Inferior parietal cortex (tissue), 1 donor: ENCODE results near the gene STAC2.
"Not testable (repeated sequence)": the region's sequence is repeated elsewhere in the genome, so short reads cannot be mapped to it uniquely, and the experiment has no call there.

Experiments
- DNase-seq: peaks from one replicate; pipeline ENCODE4 v3.0.0-alpha.2; 2016; ENCODE audit errors: extremely low spot score

Gene STAC2

DNA sequence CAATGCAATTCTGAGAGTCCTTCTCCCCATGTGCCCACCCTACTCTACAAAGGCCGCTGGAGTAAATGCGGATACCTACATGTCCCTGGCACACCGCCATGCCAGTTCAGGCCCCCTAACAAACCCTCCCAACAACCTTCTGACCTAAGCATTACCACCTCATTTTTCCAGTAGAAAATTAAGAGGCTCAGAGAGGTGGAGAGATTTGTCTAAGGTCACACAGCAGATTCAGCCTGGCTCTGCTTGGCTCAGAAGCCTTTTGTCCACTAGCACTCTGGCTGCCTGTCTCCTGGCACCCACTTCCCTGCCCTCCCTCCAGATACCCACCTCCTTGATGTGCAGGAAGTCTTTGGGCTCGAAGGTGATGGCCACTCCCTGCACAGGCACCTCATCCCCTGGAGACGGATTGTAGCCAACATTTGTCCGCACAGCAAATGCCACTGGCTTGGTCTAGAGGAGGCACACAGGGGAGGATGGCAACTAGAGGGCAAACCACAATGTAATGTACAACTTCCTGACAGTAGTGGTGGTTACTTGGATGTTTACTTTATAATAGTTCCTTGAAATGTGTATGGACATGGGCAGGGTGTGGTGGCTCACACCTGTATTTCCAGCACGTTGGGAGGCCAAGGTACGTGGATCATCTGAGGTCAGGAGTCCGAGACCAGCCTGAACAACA lies 38.5 kb downstream of the STAC2 start:
- DNase-seq, result no peak

DNA sequence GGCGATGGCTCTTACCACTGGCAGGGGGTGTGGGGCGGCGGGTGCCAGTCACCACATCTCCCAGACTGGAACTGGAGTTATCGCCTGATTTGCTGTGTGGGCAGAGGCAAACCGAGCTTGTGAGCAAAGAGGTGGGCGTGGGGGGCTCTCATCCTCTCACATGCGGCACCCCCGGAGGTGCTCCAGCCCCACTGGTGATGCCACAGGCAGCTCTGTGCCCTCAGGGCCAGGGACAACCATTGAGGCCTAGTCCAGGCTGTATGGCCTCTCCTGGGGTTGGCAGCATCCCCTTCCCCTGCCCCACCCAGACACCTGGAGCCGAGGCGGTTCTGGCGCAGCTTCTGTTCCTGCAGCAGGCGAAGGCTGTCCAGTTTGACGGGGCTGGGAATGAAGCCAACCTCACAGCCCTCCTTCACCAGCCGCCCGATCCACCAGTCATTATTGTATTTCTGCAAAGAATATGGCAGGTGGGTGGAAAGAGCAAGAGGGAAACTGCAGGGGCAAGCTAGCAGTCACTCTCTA lies 39.2 kb downstream of the STAC2 start:
- no peak for DNase-seq

DNA sequence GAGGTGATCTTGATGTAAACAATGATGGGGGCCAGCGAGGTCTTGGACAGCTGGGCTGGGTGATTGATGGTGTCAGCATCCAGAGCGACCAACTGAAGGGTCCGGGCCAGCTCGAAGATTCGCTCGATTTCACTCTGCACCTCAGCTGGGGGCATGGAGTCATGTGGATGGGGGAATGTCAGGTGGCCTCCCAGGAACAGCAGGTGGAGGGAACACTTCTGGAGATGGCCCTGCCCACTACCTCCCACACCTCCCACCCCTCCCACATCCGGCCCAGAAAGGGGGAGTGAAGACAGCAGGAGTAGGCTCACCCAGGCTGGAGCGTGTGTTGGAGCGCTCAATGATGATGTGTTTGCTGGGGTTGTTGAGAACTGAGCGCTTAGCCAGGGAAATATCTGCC lies 42.0 kb downstream of the STAC2 start:
- no peak for DNase-seq

DNA sequence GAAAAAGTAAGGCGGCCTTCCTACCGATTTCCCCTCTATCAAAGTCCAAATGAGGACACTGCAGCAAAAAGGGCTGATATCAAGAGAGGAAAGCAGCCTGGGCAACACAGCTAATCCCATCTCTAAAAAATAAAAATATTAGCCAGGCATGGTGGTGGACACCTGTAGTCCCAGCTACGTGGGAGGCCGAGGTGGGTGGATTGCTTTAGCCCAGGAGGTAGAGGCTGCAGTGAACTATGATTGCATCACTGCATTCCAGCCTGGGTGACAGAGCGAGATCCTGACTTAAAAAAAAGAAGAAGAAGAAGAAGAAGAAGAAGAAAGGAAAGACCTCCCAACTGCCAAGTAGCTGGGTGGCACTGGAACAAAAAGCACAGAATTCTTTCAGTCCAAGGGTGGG lies 42.7 kb downstream of the STAC2 start:
- no peak for DNase-seq

DNA sequence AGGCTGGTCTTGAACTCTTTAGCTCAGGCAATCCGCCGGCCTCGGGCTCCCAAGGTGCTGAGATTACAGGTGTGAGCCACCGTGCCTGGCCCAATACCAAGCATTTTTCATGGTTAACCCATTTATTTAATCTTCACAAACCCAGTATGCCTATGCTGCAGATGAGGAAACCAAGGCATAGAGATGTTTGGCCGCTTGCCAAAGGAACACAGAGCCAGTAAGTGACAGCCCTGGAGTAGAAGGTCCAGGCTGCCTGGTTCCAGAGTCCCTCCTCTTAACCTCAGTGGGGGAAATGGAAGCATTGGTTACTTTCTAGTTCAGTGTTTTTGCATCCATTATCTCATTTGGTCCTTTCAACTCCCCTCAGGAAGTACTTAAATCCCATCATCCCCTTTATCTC lies 44.4 kb downstream of the STAC2 start:
- DNase-seq, result no peak

DNA sequence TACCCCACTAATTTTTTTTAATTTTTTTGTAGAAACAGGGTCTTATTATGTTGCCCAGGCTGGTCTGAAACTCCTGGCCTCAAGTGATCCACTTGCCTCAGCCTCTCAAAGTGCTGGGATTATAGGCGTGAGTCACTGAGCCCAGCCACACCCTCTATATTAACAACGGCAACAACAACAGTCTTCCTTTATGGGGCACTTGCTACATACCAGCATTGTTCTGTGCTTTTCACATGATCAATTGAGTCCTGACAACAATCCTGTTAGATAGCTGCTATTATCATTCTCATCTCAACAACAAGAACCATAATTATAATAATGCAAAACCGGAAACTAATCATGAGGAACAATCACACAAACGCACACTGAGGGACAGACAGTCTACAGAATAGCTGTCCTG lies 47.2 kb downstream of the STAC2 start:
- no peak for DNase-seq

DNA sequence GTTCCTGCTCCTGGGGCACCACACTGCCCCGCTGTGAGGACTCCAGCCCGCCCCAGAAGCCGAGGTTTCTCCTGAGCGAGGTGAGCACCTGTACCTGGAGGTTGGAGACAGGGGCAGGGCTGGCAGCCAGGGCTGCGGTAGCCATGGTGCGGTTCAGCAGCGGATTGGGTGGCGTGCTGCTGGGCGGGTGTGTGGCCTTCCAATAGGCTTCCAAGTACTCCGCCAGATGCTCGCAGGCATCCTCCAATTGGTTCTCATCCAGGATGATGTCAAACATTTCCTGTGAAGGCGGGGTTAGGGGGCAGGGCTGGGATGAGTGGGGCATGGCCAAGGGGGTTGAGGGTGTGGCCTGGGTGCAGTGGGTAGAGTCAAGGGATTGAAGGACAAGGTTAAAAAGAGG lies 48.5 kb downstream of the STAC2 start:
- DNase-seq, result no peak

DNA sequence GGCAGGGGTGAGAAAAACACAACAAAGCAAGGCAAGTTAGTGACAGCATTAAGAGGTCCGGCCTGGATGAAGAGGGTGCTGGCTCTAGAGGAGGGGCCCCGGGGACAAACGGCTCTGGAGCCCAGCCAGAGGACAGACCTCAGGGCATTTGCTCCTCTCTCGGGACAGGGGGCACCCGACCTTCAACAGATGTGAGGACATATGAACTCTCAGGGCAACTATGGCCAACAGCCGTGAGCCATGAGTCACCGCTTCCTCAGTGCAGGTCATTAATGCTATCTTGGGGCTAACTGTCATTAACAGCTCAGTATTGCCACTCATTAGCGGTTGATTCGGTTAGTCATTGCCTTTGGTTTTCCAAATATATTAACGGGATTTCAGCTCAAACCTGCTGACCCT lies 50.1 kb downstream of the STAC2 start:
- no peak for DNase-seq

DNA sequence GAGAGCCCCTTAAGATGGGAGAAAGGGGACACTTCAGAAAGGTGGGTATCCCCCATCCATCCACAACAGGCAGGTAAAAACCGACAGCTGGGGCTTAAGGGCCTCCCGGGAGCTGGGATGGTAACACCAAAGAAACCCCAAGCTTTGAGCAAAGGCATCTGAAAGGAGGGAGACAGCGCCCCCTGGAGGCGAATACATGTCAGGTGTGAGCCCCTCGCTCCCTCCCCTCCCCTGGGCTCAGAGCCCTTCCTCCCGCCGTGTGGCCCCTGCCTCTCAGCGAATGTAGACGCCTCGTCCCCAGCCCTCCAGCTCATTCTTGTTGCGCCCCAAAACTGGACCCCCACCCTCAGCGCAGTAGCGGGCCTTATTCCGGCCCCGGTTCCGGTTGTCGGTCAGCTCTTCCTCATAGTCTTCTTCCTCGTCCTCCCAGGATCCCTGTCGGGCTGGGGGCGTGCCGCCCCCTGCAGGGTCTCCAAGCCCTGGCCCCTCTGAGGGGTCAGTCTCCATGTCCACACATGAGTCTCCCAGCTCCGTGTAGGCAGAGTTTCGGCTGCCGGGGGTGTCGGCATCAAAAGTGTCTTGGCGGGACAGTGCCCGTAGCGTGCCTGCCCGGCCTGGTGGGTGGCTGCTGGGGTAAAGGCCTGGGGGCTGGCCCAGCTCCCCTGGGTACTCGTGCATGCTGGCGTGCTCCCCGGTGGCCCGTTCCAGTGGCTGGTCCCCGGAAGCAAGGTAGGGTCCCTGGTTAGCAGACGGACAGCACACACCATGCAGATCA lies 50.6 kb downstream of the STAC2 start:
- DNase-seq, result peak; percentile 77

DNA sequence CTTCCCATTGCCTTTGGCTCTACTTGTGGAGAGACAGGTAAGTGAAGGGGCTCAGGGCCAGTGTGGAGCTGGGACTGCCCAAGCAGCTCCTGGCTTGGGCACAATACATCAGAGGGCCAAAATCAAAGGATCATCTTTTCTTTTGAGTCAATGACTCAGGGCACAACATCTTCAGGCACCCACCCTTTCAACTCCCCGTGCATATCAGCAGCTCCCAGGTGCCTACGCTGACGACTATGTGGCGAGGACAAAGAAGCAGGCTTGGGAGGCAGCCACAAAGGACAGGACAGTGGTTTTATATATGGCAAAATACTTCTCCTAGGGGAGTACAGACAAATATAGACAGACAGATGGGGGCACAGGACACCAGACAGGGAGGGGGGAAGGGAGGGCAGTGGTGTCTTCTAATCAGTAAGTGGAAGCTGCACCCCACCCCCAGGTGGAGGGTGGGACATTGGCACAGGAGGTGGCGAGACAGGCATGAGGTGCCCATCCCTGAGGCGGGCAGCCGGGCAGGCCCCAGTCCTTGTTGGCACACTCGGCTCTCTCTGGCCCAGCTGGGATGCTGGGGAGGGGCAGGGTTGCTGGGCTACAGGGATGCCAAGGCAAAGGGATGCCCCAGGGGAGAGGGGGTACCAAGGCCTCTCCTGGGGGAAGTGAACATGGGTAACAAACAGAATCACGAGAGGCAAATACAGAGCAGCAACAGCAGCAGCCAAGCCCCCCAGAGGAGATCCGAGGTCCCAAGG lies 52.0 kb downstream of the STAC2 start:
- no peak for DNase-seq

DNA sequence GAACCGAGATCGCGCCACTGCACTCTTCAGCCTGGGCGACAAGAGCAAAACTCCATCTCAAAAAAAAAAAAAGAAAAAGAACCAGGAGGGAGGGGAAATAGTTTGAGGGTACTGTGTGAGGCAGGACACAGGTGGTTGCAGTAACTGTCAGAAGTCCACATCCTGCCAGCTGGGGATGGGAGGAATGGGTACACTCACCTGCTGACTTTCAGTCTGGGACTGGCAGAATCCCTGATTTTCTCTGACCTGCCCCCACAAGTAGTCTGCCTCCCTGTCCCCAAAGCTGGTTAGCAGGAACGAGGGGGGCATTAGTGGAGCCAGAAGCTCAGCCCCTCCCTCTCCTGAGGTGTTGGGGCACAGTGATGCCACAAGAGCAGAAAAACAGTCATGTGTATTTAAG lies 52.7 kb downstream of the STAC2 start:
- DNase-seq, result no peak

DNA sequence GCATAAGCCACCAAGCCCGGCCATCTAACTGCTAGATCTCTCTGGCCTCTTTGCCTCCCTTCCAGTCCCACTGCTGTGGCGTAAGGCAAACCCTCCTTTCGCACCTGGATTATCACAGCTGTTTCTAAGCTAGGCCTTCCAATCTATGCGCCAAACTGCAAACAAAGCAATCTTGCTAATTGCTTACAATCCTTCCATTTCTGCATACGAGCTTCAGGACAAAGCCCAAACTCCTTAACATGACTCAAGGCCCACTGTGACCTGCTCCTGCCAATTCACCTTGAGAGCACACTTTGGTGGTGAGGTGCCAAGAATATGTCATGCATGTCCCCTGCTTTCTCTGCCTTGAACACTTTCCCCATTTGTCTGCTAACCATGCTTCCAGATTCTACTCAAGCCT lies 53.8 kb downstream of the STAC2 start:
- no peak for DNase-seq

DNA sequence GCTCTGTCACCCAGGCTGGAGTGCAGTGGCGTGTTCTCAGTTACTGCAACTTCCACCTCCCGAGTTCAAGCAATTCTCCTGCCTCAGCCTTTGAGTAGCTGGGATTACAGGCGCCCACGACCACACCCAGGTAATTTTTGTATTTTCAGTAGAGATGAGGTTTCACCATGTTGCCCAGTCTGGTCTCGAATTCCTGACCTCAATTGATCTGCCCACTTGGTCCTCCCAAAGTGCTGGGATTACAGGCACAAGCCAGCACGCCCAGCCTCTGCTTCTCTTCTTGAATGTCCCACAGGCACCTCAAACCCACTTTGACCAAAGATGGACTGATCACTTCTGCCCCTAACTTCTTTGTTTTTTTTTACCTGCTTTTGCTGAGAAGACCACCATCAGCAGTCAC lies 55.2 kb downstream of the STAC2 start:
- no peak for DNase-seq

DNA sequence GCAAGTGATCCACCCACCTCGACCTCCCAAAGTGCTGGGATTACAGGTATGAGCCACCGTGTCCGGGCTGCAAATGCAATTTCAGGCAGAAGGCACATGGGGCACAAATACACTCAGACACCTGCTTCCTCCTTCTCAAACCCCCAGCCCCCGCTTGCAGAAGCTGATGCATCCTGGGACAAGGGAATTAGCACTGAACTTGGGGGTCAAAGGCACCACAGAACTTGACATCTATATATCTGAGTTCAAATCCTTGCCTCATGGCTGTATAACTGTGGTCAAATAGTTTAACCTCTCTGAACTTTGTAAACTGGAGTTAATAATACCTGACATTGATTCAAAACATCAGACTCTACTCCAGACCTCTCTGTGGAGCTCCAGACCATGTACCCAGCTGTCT lies 55.6 kb downstream of the STAC2 start:
- no peak for DNase-seq

DNA sequence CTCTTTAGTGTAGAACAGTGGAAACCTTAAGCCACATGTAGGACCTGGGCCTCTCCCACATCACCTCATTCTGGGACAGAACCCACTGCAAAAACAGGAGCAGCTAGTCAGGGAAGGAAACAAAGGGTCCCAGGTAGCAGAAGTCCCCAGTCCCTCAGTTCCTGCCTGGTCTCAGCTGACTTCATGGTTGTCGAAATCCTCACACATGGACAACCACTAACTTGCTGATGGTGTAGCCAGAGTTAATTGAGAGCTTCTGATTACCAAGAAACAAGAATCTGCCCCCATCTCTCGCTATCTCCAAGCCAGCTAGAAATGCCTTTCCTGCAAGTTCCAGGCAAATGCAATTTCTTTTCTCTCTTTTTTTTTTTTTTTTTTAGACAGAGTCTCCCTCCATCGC lies 56.2 kb downstream of the STAC2 start:
- DNase-seq, result no peak

DNA sequence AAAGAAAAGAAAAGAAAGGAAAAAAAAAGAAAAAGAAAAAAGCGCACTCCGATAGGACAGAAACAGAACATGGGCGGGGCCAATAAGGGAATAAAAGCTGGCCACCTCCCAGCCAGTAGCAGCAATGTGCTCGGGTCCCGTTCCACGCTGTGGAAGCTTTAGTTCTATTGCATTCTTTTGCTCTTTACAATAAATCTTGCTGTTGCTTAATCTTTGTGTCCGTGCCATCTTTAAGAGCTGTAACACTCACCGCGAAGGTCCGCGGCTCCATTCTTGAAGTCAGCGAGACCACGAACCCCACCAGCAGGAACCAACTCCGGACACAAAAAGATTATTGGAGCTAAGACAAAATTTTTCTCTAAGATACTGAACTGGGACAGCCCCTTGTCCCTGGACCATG lies 56.6 kb downstream of the STAC2 start:
- no peak for DNase-seq

DNA sequence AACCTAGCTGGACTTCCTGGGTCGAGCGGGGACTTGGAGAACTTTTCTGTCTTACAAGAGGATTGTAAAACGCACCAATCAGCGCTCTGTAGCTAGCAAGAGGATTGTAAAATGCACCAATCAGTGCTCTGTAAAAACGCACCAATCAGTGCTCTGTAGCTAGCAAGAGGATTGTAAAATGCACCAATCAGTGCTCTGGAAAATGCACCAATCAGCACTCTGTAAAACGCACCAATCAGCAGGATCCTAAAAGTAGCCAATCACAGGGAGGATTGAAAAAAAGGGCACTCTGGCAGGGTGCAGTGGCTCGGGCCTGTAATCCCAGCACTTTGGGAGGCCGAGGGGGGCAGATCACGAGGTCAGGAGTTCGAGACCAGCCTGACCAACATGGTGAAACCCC lies 57.2 kb downstream of the STAC2 start:
- DNase-seq, result not testable (repeated sequence)

DNA sequence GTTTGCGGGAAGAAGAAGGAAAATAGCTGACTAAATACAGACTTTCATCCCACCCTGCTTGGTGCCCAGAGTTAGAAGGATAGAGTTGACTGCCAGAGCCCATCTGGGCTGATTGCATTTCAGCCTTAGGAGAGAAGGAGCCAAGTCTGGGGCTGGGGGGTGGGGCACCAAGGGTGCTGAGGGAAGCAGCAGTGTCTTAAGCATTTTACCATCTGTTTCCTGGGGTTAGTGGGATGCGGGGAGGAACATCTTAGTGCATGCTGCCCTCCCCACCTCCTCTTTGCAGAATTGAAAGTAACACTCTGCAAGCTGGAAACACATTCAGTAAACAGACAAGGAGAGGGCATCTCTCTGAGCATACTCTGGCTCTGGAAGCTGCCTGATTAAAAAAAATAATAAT lies 58.3 kb downstream of the STAC2 start:
- DNase-seq, result no peak

DNA sequence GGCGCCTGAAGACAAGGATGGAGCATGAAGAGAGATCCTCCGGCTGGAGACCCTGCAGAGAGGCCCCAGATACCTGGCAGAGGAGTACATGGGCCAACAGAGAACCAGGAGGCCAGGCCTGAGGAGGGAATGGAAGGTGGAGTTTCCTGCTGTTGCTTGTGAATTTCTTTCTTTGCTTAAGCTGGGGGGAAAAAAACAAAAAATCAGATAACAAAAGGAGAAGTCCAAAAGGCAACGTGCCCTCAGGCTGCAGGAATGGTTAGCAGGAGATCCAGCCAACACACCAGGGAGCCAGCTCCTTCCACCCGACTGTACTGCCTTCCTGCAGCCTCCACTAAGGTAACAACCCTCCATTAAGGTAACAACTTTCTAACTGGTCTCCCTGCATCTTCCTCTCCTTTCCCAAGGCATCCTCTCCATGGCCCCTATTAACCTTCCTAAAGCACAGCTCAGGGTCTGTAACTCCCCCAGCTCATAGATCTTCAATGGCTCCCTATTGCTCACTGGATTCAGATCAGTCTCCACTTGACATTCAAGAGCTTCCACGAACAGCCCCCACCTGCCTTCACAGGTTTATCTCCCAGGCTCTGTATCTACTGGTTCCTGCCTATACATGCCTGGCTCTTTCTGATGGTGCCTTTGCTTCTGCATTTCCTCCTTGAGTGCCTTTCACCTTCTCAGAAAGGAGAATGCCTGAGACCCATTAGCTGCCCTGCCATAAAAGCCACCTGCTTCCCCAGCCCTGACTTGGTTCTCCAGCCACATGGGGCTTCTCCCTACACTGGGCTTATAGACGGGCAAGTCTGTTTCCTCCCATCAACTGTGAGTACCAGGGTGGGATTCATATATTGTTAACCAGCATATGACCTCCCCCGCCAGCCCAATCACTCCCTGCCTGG lies 59.1 kb downstream of the STAC2 start:
- DNase-seq, result no peak

DNA sequence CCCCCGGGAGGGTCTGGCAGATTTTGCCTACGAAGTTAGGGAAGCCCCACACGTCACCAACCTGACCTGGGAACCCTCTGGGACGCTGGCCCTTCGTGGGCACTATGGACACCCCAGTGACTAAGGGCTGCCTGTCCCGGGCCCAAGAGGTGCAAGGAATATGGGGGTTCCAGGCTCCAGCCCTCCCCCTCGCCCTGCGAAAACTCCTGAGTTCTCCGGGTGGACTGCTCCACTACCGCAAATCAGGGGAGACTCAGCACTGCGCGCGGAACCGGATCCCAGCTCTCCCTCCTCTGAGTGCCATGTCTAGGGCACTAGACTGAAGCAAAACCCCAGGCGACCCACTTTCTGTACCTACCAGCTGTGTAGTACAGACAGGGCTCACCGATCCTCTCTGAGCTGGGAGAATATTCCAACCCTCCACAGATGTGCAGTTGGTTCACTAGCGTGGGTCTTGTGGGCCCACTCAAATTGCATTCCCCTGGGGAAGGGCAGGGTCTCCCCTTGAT lies 59.9 kb downstream of the STAC2 start, which contains the start of gene ARL5C:
ARL5C (minus strand) TSS at position 321 of the 509 bp plus-strand sequence. CDS start 401 bp downstream, outside the sequence.
- DNase-seq, result no peak

DNA sequence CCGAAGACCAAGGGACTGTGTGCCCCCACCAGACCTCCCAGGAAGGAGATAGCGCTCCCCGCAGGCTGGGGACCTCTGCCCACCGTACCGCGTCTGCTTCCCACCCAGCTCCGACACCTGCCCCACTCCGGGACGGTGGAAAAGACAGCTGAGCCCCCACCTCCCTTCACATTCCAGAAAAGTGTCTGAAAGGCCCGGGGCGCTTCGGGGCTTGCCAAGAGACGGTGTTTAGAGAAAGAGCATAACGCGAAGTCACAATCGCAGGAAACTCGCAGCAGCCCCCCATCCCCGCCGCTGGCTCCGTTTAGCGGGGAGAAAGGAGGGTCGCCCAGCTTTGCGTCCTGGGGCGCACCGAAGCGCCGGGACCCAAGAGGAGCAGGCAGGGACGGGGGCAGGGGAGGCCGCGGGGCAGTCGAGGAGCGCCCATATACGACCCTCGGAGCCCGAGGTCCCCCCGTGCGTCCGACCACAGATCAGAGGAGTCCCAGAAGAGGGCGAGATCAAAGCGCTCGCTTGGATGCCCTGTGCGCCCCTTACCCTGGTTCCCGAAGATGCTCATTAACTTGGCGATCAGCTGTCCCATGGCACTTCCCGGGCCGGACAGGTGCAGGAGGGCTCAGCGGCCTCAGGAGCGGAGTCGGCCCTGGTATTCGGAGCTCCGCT lies 60.4 kb downstream of the STAC2 start:
- no peak for DNase-seq
